Neural cell (in vitro differentiated cells): ENCODE data around the gene SLC12A5. TPM values are rescaled to one million over a fixed set of nuclear protein-coding genes. Genes with fewer than 3 reads are reported as not detected.
"Not testable (repeated sequence)": the region's sequence is repeated elsewhere in the genome, so short reads cannot be mapped to it uniquely, and the experiment has no call there.

Experiments used
- H2AFZ ChIP-seq: fragments of 200-600, 300-800 bp; sonication (generic), shearing (Covaris generic); 2 replicates; pipeline ENCODE4 v1.6.0; 2014; ENCODE audit warnings: low read depth, mild to moderate bottlenecking, antibody characterized with exemption, low read length, moderate library complexity
- H3F3A ChIP-seq: fragments of 200-600 bp; shearing (Covaris generic); 2 replicates; pipeline ENCODE4 v1.6.1; 2016; ENCODE audit warnings: mild to moderate bottlenecking, moderate library complexity, mixed read lengths, antibody characterized with exemption, low read length; ENCODE audit not compliant: insufficient read depth, poor library complexity, severe bottlenecking
- H3K27ac ChIP-seq: fragments of 200-600, 300-800 bp; sonication (generic), shearing (Covaris generic); 2 replicates; pipeline ENCODE4 v1.5.1; 2014; ENCODE audit warnings: mild to moderate bottlenecking, low read length, moderate library complexity
- H3K27me3 ChIP-seq: fragments of 300-800, 200-600 bp; sonication (generic), shearing (Covaris generic); 2 replicates; pipeline ENCODE4 v1.6.0; 2014; ENCODE audit warnings: mild to moderate bottlenecking, low read depth, low read length, moderate library complexity; ENCODE audit not compliant: insufficient read depth
- H3K36me3 ChIP-seq: fragments of 300-800, 200-600 bp; sonication (generic), shearing (Covaris generic); 2 replicates; pipeline ENCODE4 v1.5.1; 2014; ENCODE audit warnings: mild to moderate bottlenecking, antibody characterized with exemption, low read length, moderate library complexity; ENCODE audit not compliant: insufficient read depth
- H3K4me2 ChIP-seq: fragments of 300-800, 200-600 bp; sonication (generic), shearing (Covaris generic); 2 replicates; pipeline ENCODE4 v1.6.0; 2014; ENCODE audit warnings: mild to moderate bottlenecking, low read length
- H3K4me3 ChIP-seq: fragments of 300-800, 200-600 bp; sonication (generic), shearing (Covaris generic); 2 replicates; pipeline ENCODE4 v1.5.1; 2014; ENCODE audit warnings: mild to moderate bottlenecking, low read length, moderate library complexity
- H3K79me2 ChIP-seq: fragments of 200-600 bp; shearing (Covaris generic); replicated peaks from 2 replicates; pipeline ENCODE4 v1.6.0; 2014; ENCODE audit warnings: mild to moderate bottlenecking, low read length, moderate library complexity; ENCODE audit not compliant: insufficient read depth
- H3K9ac ChIP-seq: fragments of 300-800, 200-600 bp; sonication (generic), shearing (Covaris generic); 2 replicates; pipeline ENCODE4 v1.6.1; 2016; ENCODE audit warnings: mild to moderate bottlenecking, low read length, mixed read lengths
- H3K9me2 ChIP-seq: fragments of 200-600 bp; shearing (Covaris generic); 2 replicates; pipeline ENCODE4 v1.6.1; 2016; ENCODE audit warnings: mild to moderate bottlenecking, low read length, mixed read lengths; ENCODE audit not compliant: insufficient read depth
- H3K9me3 ChIP-seq: fragments of 200-600, 300-800 bp; sonication (generic), shearing (Covaris generic); 2 replicates; pipeline ENCODE4 v1.6.1; 2016; ENCODE audit warnings: mild to moderate bottlenecking, mixed run types, low read length, moderate library complexity, mixed read lengths
- H4K20me1 ChIP-seq: fragments of 200-600 bp; shearing (Covaris generic); 2 replicates; pipeline ENCODE4 v1.6.1; 2016; ENCODE audit warnings: mild to moderate bottlenecking, mixed run types; ENCODE audit not compliant: insufficient read depth
- CTCF ChIP-seq: fragments of 450-650 bp; IDR thresholded peaks from 2 replicates; pipeline ENCODE4 v1.5.1; 2014; ENCODE audit warnings: antibody characterized with exemption, mild to moderate bottlenecking, moderate library complexity; ENCODE audit not compliant: poor library complexity, severe bottlenecking
- EP300 ChIP-seq: fragments of 450-650 bp; conservative IDR thresholded peaks from 2 replicates; pipeline ENCODE4 v1.6.1; 2014; ENCODE audit warnings: antibody characterized with exemption, mild to moderate bottlenecking, moderate library complexity; ENCODE audit not compliant: poor library complexity, severe bottlenecking
- EZH2 ChIP-seq: fragments of 200-600, 300-800 bp; shearing (Covaris generic), sonication (generic); IDR thresholded peaks from 2 replicates; pipeline ENCODE4 v1.6.1; 2014; ENCODE audit warnings: antibody characterized with exemption, low read length, borderline replicate concordance, mild to moderate bottlenecking; ENCODE audit not compliant: insufficient read depth, poor library complexity, severe bottlenecking
- MXI1 ChIP-seq: fragments of 450-650 bp; conservative IDR thresholded peaks from 2 replicates; pipeline ENCODE4 v1.6.1; 2014; ENCODE audit warnings: antibody characterized with exemption, mild to moderate bottlenecking; ENCODE audit not compliant: poor library complexity, severe bottlenecking
- POLR2AphosphoS5 ChIP-seq: IDR thresholded peaks from 2 replicates; pipeline ENCODE4 v1.6.1; 2012
- RAD21 ChIP-seq: fragments of 450-650 bp; conservative IDR thresholded peaks from 2 replicates; pipeline ENCODE4 v1.6.1; 2014; ENCODE audit warnings: antibody characterized with exemption, mild to moderate bottlenecking, moderate library complexity
- SMC3 ChIP-seq: fragments of 450-650 bp; conservative IDR thresholded peaks from 2 replicates; pipeline ENCODE4 v1.6.1; 2014; ENCODE audit warnings: antibody characterized with exemption, mild to moderate bottlenecking, moderate library complexity; ENCODE audit not compliant: poor library complexity
- TAF1 ChIP-seq: IDR thresholded peaks from 2 replicates; pipeline ENCODE4 v1.6.1; 2012; ENCODE audit warnings: low read depth
- polyA plus RNA-seq: library from polyadenylated mRNA; depleted of rRNA; stranded (reverse); fragments of >200 nt; gene quantifications from 2 replicates; pipeline ENCODE4 v1.2.3, GENCODE V29; 2014
- TF ChIP-seq, protein P1 (sequence below): IDR thresholded peaks from 2 replicates; pipeline ENCODE4 v1.6.1; 2012; ENCODE audit warnings: borderline replicate concordance

The SLC12A5 gene
- polyA plus RNA-seq, 1 donor from 2014 or later = 53.1 TPM

DNA sequence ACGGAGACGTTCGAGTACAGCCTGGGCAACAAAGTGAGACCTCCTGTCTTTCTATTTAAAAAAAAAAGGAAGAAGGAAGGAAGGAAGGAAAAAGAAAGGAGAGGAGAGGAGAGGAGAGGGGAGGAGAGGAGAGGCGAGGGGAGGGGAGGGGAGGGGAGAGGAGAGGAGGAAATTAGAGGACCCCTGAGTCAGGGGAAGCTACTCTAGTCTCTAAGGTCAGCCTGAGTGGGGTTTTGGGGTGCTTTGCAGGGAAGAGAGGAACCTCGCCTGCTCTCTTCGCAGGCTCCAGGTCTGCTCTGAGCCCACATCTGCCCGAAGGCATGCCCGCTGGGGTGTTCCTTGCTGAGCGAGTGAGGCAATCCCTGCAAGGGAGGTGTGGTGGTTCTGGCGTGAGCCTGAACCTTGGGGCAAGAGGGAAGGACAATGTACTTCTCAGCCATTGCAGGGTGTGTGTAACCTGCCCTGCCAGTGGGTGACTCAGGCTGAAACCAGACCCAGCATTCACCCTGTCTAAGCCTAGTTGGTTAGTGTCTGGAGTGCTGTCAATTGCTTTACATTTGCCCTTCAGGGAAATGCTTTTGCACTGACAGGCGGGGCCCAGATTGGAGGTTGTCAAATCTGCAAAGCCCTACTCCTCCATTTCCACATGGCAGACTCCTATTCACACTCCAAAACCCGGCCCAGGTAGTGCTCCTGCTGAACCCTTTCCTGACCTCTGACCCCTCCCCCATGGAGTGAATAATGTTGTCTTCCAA is 35.6 kb upstream of the SLC12A5 start:
- Histone ChIP-seq H3K9me3 (no peaks in the 10 kb centered on the region), H3K9me2 (no peaks in the 10 kb centered on the region), H3K4me3 (no peak overlapping the region), H3K79me2 (no peaks in the 10 kb centered on the region), H3K4me2 (no peak overlapping the region), H3F3A (no peaks in the 10 kb centered on the region), H3K9ac (no peak overlapping the region), H3K27ac (no peak overlapping the region), H4K20me1 (no peaks in the 10 kb centered on the region), H3K27me3 (no peaks in the 10 kb centered on the region), H2AFZ (no peak overlapping the region), H3K36me3 (no peaks in the 10 kb centered on the region)
- TF ChIP-seq MXI1 = no peak
- no peak for TF ChIP-seq TAF1
- no peak for TF ChIP-seq CTCF
- TF ChIP-seq, protein P1, sequence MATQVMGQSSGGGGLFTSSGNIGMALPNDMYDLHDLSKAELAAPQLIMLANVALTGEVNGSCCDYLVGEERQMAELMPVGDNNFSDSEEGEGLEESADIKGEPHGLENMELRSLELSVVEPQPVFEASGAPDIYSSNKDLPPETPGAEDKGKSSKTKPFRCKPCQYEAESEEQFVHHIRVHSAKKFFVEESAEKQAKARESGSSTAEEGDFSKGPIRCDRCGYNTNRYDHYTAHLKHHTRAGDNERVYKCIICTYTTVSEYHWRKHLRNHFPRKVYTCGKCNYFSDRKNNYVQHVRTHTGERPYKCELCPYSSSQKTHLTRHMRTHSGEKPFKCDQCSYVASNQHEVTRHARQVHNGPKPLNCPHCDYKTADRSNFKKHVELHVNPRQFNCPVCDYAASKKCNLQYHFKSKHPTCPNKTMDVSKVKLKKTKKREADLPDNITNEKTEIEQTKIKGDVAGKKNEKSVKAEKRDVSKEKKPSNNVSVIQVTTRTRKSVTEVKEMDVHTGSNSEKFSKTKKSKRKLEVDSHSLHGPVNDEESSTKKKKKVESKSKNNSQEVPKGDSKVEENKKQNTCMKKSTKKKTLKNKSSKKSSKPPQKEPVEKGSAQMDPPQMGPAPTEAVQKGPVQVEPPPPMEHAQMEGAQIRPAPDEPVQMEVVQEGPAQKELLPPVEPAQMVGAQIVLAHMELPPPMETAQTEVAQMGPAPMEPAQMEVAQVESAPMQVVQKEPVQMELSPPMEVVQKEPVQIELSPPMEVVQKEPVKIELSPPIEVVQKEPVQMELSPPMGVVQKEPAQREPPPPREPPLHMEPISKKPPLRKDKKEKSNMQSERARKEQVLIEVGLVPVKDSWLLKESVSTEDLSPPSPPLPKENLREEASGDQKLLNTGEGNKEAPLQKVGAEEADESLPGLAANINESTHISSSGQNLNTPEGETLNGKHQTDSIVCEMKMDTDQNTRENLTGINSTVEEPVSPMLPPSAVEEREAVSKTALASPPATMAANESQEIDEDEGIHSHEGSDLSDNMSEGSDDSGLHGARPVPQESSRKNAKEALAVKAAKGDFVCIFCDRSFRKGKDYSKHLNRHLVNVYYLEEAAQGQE = no peak
- TF ChIP-seq SMC3 = no peak

- H3K27me3 ChIP-seq = no peaks in the 10 kb centered on the region
- H3F3A ChIP-seq = no peaks in the 10 kb centered on the region
- no peak overlapping the region for H2AFZ ChIP-seq
- no peak overlapping the region for H3K4me2 ChIP-seq
- TF ChIP-seq TAF1 (no peak), EZH2 (no peak), SMC3 (no peak), RAD21 (no peak), POLR2AphosphoS5 (no peak), EP300 (no peak), CTCF (no peak), MXI1 (no peak)
- TF ChIP-seq, protein P1 = no peak
- H3K36me3 ChIP-seq = no peaks in the 10 kb centered on the region
- H3K9me3 ChIP-seq = no peaks in the 10 kb centered on the region
- no peak overlapping the region for H3K9ac ChIP-seq
- H3K4me3 ChIP-seq = no peak overlapping the region
- no peaks in the 10 kb centered on the region for H4K20me1 ChIP-seq
- no peak overlapping the region for H3K27ac ChIP-seq
- no peaks in the 10 kb centered on the region for H3K9me2 ChIP-seq
- no peaks in the 10 kb centered on the region for H3K79me2 ChIP-seq
Measured at GRCh38 chr20:45994761-45995493, 34.1 kb upstream of the SLC12A5 start.

DNA sequence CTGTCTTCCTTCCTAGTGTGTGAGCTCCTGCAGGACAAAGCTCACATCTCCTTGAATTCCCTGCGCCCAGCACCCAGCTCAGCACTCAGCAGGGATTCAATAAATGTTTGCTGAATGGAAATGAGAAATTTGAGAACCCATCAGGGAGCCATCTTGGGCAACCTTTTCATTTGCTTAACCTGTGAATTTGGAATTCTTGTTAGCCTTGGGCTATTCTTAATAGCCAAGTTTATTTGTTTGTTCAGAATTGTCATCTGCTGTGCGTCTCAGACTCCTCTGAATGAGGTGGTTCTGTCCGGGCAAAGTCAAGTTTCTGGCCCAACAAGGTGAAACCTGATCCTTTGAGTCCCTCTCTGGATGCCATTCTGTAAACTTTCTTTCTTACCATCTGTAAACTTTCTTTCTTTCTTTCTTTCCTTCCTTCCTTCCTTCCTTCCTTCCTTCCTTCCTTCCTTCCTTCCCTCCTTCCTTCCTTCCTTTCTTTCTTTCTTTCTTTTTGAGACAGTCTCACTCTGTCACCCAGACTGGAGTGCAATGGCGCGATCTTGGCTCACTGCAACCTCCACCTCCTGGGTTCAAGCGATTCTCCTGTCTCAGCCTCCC is 33.4 kb upstream of the SLC12A5 start:
- not testable (repeated sequence) for H3K4me3 ChIP-seq, H3K27me3 ChIP-seq, H3K9me2 ChIP-seq, H3K9ac ChIP-seq, H3K9me3 ChIP-seq, H3F3A ChIP-seq, H2AFZ ChIP-seq, H3K27ac ChIP-seq, H4K20me1 ChIP-seq, H3K36me3 ChIP-seq, H3K4me2 ChIP-seq, H3K79me2 ChIP-seq
